ENCODE data around the gene SLC12A6. TPM values are rescaled to one million over a fixed set of nuclear protein-coding genes. Genes with fewer than 3 reads are reported as not detected.
A peak's percentile ranks its signal among the peaks of the same experiment; 100 is the strongest.

The SLC12A6 gene
- total RNA-seq, 1 donor from 2014 or later: 74.4 TPM

DNA sequence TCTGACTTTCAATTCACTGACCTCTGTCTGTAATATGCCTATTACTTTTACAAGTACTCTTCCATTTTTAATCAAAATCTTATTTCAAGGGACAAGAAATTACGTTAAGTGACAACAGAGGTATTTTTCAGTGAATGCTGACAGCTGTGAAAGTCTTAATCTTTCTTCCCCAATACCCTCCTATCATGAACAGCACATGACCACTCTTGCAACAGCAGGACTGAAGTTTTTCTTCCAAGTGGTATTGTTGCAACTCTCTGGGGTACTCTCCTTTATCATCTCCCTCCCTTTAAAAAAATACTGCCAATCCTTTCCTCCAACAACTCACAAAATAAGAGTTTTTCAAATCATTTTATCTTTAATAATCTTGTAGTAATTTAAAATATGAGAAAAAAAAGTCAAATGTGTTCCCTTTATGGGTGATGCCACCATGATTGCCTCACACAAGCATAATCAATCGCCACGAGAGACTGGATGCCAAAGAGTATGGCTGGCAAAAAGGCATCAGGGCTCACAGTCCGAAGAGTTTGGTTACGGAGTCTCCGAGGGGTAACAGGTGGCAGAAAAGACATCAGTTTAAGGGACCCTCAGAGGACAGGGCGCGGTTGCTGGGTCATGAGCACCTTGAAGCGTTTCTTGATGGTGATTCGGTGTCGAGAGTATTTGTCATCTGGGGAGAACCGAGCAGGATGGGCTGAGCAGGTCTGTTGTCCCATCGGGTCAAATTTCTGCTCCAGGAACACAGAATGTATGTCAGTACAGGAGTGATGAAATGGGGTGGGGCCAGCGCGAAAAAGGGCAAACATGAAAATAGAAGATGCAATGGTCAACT is 4.0 kb upstream of the SLC12A6 start:
- CTCF ChIA-PET: interaction anchor here (1.7 to 2.0 kb wide), 2 partner anchors 100 to 132 kb away, joined by 4 to 6 read pairs; partner anchors contain the start of gene KATNBL1
- Mint-ChIP-seq H3K4me3 (peak overlapping the region; percentile 52), H3K4me1 (peaks cover 31% of the 10 kb centered on the region), H3K27ac (peak overlapping the region; percentile 74), H3K9me3 (no peaks in the 10 kb centered on the region), H3K27me3 (no peaks in the 10 kb centered on the region), H3K36me3 (ENCODE audit: low read depth) (peaks cover 31% of the 10 kb centered on the region)
- intact Hi-C loops (cut with micrococcal nuclease): loop anchor here (2.0 kb wide), 3 partner anchors 13 to 303 kb away; partner anchors contain the start of genes AVEN and PGBD4
- ATAC-seq (ENCODE audit: low read depth): no peak
- no peak for DNase-seq
- TF ChIP-seq, protein P1, sequence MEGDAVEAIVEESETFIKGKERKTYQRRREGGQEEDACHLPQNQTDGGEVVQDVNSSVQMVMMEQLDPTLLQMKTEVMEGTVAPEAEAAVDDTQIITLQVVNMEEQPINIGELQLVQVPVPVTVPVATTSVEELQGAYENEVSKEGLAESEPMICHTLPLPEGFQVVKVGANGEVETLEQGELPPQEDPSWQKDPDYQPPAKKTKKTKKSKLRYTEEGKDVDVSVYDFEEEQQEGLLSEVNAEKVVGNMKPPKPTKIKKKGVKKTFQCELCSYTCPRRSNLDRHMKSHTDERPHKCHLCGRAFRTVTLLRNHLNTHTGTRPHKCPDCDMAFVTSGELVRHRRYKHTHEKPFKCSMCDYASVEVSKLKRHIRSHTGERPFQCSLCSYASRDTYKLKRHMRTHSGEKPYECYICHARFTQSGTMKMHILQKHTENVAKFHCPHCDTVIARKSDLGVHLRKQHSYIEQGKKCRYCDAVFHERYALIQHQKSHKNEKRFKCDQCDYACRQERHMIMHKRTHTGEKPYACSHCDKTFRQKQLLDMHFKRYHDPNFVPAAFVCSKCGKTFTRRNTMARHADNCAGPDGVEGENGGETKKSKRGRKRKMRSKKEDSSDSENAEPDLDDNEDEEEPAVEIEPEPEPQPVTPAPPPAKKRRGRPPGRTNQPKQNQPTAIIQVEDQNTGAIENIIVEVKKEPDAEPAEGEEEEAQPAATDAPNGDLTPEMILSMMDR (IDR thresholded peaks at IDR 0.05): no peak
- POLR2A ChIA-PET: interaction anchor here (1.6 to 2.0 kb wide), 2 partner anchors 13 to 26 kb away, joined by 26 to 42 read pairs; partner anchors contain the start of gene LPCAT4

DNA sequence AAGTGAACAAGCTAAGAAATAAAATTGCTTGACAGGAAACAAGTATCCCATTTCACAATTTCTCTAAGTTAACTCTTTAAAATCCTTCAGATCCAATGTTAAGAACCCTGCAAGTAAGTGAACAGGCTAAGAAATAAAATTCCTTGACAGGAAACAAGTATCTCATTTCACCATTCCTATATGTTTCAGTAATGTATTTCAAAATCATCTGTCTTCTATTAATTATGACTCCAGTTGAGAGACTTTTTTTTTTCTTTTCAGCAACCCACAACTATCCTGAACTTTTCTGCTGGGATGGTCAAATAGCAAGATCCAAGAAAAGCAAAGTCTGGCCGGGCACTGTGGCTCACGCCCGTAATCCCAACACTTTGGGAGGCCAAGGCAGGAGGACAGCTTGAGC is 2.4 kb upstream of the SLC12A6 start:
- TF ChIP-seq, protein P1 (IDR thresholded peaks at IDR 0.05): no peak
- H3K36me3 Mint-ChIP-seq (ENCODE audit: low read depth): peaks cover 31% of the 10 kb centered on the region
- peak overlapping the region; percentile 44 for H3K4me3 Mint-ChIP-seq
- intact Hi-C loops (cut with micrococcal nuclease): no loop called here
- no peaks in the 10 kb centered on the region for H3K9me3 Mint-ChIP-seq
- peaks cover 46% of the 10 kb centered on the region for H3K4me1 Mint-ChIP-seq
- no peaks in the 10 kb centered on the region for H3K27me3 Mint-ChIP-seq
- DNase-seq (no peak), ATAC-seq (ENCODE audit: low read depth) (no peak)
- CTCF ChIA-PET: interaction anchor here (1.7 kb wide), 1 partner anchor 99 kb away, joined by 4 read pairs; no protein-coding TSS in a partner anchor
- POLR2A ChIA-PET: interaction anchor here (0.7 to 8.0 kb wide), 2 partner anchors 27 to 41 kb away, joined by 4 to 64 read pairs; partner anchors contain the start of gene LPCAT4
- peak overlapping the region; percentile 59 for H3K27ac Mint-ChIP-seq

DNA sequence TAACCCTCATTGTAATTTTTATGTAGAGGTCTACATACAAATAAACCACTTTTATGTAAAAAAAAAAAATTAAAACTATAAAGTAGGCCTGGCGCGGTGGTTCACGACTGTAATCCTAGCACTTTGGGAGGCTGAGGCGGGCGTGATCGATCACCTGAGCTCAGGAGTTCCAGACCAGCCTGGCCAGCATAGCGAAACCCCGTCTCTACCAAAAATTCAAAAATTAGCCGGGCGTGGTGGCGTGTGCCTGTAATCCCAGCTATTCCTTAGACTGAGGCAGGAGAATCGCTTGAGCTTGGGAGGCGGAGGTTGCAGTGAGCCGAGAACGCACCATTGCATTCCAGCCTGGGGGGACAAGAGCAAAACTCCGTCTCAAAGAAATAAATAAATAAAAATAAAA is 766 bp upstream of the SLC12A6 start:
- H3K27me3 Mint-ChIP-seq: no peaks in the 10 kb centered on the region
- peaks cover 61% of the 10 kb centered on the region for H3K4me1 Mint-ChIP-seq
- no peak for DNase-seq
- peaks cover 34% of the 10 kb centered on the region for H3K36me3 Mint-ChIP-seq (ENCODE audit: low read depth)
- H3K9me3 Mint-ChIP-seq: no peaks in the 10 kb centered on the region
- intact Hi-C loops (cut with micrococcal nuclease): no loop called here
- no peak for ATAC-seq (ENCODE audit: low read depth)
- no peak overlapping the region for H3K27ac Mint-ChIP-seq
- ChIA-PET CTCF (interaction anchor here (0.5 to 1.4 kb wide), 2 partner anchors 30 to 249 kb away, joined by 3 to 6 read pairs; no protein-coding TSS in a partner anchor), POLR2A (interaction anchor here (1.0 to 8.0 kb wide), 7 partner anchors 11 to 237 kb away, joined by 4 to 113 read pairs (median 11); partner anchors contain the start of genes EMC4, EMC7, LPCAT4 and PGBD4)
- TF ChIP-seq, protein P1 (IDR thresholded peaks at IDR 0.05): no peak
- peak overlapping the region; percentile 75 for H3K4me3 Mint-ChIP-seq

DNA sequence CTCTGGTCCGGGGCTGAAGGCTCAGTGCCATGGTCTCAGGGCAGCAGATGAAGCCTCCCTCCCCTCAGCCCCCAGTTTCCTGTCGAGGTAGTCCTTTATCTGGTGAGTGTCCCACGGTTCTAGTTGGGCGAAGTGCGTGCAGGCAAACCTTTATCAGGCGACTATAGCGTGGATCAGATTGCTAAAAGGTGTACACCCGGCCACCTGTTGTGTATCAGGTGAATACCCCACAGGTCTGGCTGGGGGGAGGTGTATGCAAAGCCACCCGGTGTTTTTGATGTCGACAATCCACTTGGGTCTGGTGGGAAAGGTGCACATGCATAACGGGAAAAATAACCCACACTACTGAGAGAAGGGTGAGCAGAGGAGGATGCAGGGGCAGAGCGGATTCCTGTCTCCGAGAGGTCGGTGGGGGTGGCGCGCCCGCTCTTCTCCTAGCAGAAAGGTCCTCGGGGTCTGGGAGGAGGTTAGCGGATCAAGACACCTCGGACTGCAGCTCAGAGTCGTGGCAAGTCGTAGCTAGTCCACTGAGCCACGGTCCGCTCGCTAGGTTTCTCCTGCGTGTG is 507 bp downstream of the SLC12A6 start:
- ATAC-seq (ENCODE audit: low read depth) (peak; percentile 1), DNase-seq (no peak)
- H3K4me1 Mint-ChIP-seq: peaks cover 70% of the 10 kb centered on the region
- peak overlapping the region; percentile 99 for H3K27ac Mint-ChIP-seq
- peaks cover 35% of the 10 kb centered on the region for H3K36me3 Mint-ChIP-seq (ENCODE audit: low read depth)
- TF ChIP-seq, protein P1 (IDR thresholded peaks at IDR 0.05): no peak
- no peaks in the 10 kb centered on the region for H3K9me3 Mint-ChIP-seq
- ChIA-PET CTCF (interaction anchor here (0.8 to 2.4 kb wide), 3 partner anchors 12 to 96 kb away, joined by 5 to 6 read pairs (median 6); no protein-coding TSS in a partner anchor), POLR2A (interaction anchor here (0.7 to 8.0 kb wide), 9 partner anchors 10 to 246 kb away, joined by 4 to 113 read pairs (median 7); partner anchors contain the start of genes EMC4, EMC7, GOLGA8B and LPCAT4)
- H3K4me3 Mint-ChIP-seq: peak overlapping the region; percentile 99
- no peaks in the 10 kb centered on the region for H3K27me3 Mint-ChIP-seq
- intact Hi-C loops (cut with micrococcal nuclease): loop anchor here (1.0 to 2.0 kb wide), 2 partner anchors 9 to 18 kb away; no protein-coding TSS in a partner anchor
